ENCODE results near the gene THADA. TPM values are rescaled to one million over a fixed set of nuclear protein-coding genes. Genes with fewer than 3 reads are reported as not detected.

THADA gene
- polyA plus RNA-seq, 1 donor (not counting 4 experiments of a cell fraction or from before 2014, with no cell fraction given), result 22.6 TPM

DNA sequence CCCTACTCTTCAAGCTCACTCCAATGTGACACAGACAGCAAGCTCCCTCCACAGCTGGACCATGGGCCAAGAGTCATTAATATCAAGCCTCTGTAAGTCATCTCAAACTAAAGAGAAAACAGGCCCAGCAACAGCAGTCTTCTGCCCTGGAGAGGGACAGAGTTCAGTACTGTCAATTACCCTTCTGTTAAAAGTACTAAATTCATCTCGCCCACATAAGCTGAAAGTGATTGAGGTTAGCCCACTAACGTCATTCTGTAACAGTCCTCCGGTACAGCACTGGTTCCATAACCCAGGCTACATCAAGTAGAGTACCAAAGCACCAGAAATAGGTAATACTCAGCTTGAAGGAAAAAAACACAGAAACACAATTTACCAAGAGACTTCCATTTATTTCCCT lies 25.9 kb downstream of the THADA start:
- H3K79me2 ChIP-seq (ENCODE audit: control insufficient read depth, insufficient read depth, low read length), result no peaks in the 10 kb centered on the region
- no peak overlapping the region for H2AFZ ChIP-seq (ENCODE audit: control insufficient read depth, low read length)
- H3K27ac ChIP-seq (ENCODE audit: control insufficient read depth, insufficient read depth, low read length), result no peak overlapping the region
- no peaks in the 10 kb centered on the region for H3K4me1 ChIP-seq (ENCODE audit: control insufficient read depth, extremely low read depth, insufficient read depth, low read length)
- FAIRE-seq (no peak), DNase-seq (ENCODE audit: low read depth, low spot score) (no peak)
- H3K4me3 ChIP-seq (ENCODE audit: control insufficient read depth in 2 of 3, extremely low read depth in 1 of 3, insufficient read depth in 2 of 3, low read depth in 1 of 3, low read length in 3 of 3), result no peak overlapping the region
- dilution Hi-C loops (cut with MboI; ENCODE audit: extremely low pct_ligation_motif_present, low sequenced_read_pairs), result no loop called here
- TF ChIP-seq CTCF (optimal IDR thresholded peaks at IDR 0.05 in 1 of 3, IDR thresholded peaks at IDR 0.05 in 1 of 3, conservative IDR thresholded peaks at IDR 0.05 in 1 of 3; ENCODE audit: extremely low read depth in 1 of 3, insufficient read depth in 2 of 3, low read length in 3 of 3), result no peak
- TF ChIP-seq EZH2 (IDR thresholded peaks at IDR 0.05; ENCODE audit: low read length), result no peak
- H3K9ac ChIP-seq (ENCODE audit: control insufficient read depth, extremely low read depth, insufficient read depth, low read length), result no peak overlapping the region
- H3K4me2 ChIP-seq (ENCODE audit: control insufficient read depth, extremely low read depth, insufficient read depth, low read depth, low read length), result no peak overlapping the region
- H4K20me1 ChIP-seq (ENCODE audit: control insufficient read depth, extremely low read depth, insufficient read depth, low read length), result no peaks in the 10 kb centered on the region
- peaks cover 8 to 22% of the 10 kb centered on the region in 2 experiments for H3K36me3 ChIP-seq (ENCODE audit: control insufficient read depth in 2 of 2, extremely low read depth in 1 of 2, insufficient read depth in 2 of 2, low read length in 2 of 2)
- H3K27me3 ChIP-seq (ENCODE audit: control insufficient read depth, extremely low read depth, insufficient read depth, low read length), result no peaks in the 10 kb centered on the region
- H3K9me1 ChIP-seq (ENCODE audit: control insufficient read depth, extremely low read depth, insufficient read depth, low read length), result no peaks in the 10 kb centered on the region
- no peaks in the 10 kb centered on the region for H3K9me3 ChIP-seq (ENCODE audit: control insufficient read depth, low read depth, low read length)

DNA sequence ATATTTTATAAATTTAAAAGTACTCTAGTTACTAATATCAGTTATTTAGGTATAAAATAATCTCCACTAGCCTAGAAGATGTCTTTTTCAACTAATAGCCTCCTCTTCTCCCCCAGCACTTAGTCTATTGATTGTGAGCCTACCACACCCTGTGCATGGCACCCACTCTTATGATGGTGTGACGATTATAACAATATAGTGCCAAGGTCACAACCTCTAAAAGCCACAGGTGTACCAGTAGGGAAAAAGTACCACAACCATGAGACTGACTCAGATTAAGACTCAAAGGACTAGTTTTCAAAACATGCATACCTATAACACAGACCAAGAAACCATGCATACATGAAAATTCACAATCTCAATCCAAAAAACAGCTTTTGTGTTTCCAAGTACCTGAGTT lies 27.6 kb downstream of the THADA start:
- DNase-seq (ENCODE audit: low read depth, low spot score) (no peak), FAIRE-seq (no peak)
- Histone ChIP-seq H3K4me2 (ENCODE audit: control insufficient read depth, extremely low read depth, insufficient read depth, low read depth, low read length) (no peak overlapping the region), H2AFZ (ENCODE audit: control insufficient read depth, low read length) (no peak overlapping the region), H3K4me1 (ENCODE audit: control insufficient read depth, extremely low read depth, insufficient read depth, low read length) (no peaks in the 10 kb centered on the region), H3K4me3 (ENCODE audit: control insufficient read depth in 2 of 3, extremely low read depth in 1 of 3, insufficient read depth in 2 of 3, low read depth in 1 of 3, low read length in 3 of 3) (no peak overlapping the region), H3K9ac (ENCODE audit: control insufficient read depth, extremely low read depth, insufficient read depth, low read length) (no peak overlapping the region), H3K79me2 (ENCODE audit: control insufficient read depth, insufficient read depth, low read length) (no peaks in the 10 kb centered on the region), H3K27me3 (ENCODE audit: control insufficient read depth, extremely low read depth, insufficient read depth, low read length) (no peaks in the 10 kb centered on the region), H4K20me1 (ENCODE audit: control insufficient read depth, extremely low read depth, insufficient read depth, low read length) (no peaks in the 10 kb centered on the region), H3K36me3 (ENCODE audit: control insufficient read depth in 2 of 2, extremely low read depth in 1 of 2, insufficient read depth in 2 of 2, low read length in 2 of 2) (peaks cover 10 to 18% of the 10 kb centered on the region in 2 experiments), H3K9me3 (ENCODE audit: control insufficient read depth, low read depth, low read length) (no peaks in the 10 kb centered on the region), H3K9me1 (ENCODE audit: control insufficient read depth, extremely low read depth, insufficient read depth, low read length) (no peaks in the 10 kb centered on the region), H3K27ac (ENCODE audit: control insufficient read depth, insufficient read depth, low read length) (no peak overlapping the region)
- dilution Hi-C loops (cut with MboI; ENCODE audit: extremely low pct_ligation_motif_present, low sequenced_read_pairs), result no loop called here
- TF ChIP-seq CTCF (optimal IDR thresholded peaks at IDR 0.05 in 1 of 3, IDR thresholded peaks at IDR 0.05 in 1 of 3, conservative IDR thresholded peaks at IDR 0.05 in 1 of 3; ENCODE audit: extremely low read depth in 1 of 3, insufficient read depth in 2 of 3, low read length in 3 of 3) (no peak), EZH2 (IDR thresholded peaks at IDR 0.05; ENCODE audit: low read length) (no peak)

Measured in keratinocyte (primary cell).